K562 (cell line): ENCODE results near the gene GRIPAP1. TPM values are rescaled to one million over a fixed set of nuclear protein-coding genes. Genes with fewer than 3 reads are reported as not detected.

ENCODE experiments used
- ATF1 ChIP-seq, 2 experiments: fragments of 450-650 bp in 1 of 2; IDR thresholded peaks; 2 replicates each; pipeline ENCODE4 v1.6.1; 2016; ENCODE audit warnings: missing compliant biosample characterization in 1 of 2, missing genetic modification characterization in 1 of 2
- CREM ChIP-seq: IDR thresholded peaks from 2 replicates; pipeline ENCODE4 v1.6.1; 2014; ENCODE audit warnings: antibody characterized with exemption, low read depth
- FOXA1 ChIP-seq: fragments of 450-650 bp; IDR thresholded peaks from 2 replicates; pipeline ENCODE4 v1.6.1; 2016; ENCODE audit warnings: mild to moderate bottlenecking, borderline replicate concordance
- GATA2 ChIP-seq: sonication (generic); formaldehyde crosslinking; IDR thresholded peaks from 2 replicates; pipeline ENCODE4 v1.4.0; 2020; ENCODE audit warnings: mild to moderate bottlenecking, missing genetic modification reagents
- GATAD2B ChIP-seq: fragments of 450-650 bp; IDR thresholded peaks from 2 replicates; pipeline ENCODE4 v1.6.1; 2017; ENCODE audit warnings: mild to moderate bottlenecking, borderline replicate concordance
- HNRNPK ChIP-seq: fragments of 200-400 bp; formaldehyde crosslinking; IDR thresholded peaks from one replicate; pipeline ENCODE4 v1.6.1; 2018; ENCODE audit warnings: mild to moderate bottlenecking, low read depth, low read length; ENCODE audit not compliant: poor library complexity, severe bottlenecking
- ILF3 ChIP-seq: fragments of 450-650 bp; IDR thresholded peaks from 2 replicates; pipeline ENCODE4 v1.6.1; 2018; ENCODE audit warnings: antibody characterized with exemption, mild to moderate bottlenecking, moderate library complexity, borderline replicate concordance
- KAT2B ChIP-seq: IDR thresholded peaks from one replicate; pipeline ENCODE4 v1.6.1; 2012; ENCODE audit warnings: low read depth, mild to moderate bottlenecking, control low read depth, inconsistent platforms, low read length, moderate library complexity
- KLF10 ChIP-seq: fragments of 250-450 bp; sonication (Bioruptor Pico); IDR thresholded peaks from 2 replicates; pipeline ENCODE4 v1.6.1; 2021; ENCODE audit warnings: matching md5 sums
- MAFK ChIP-seq: IDR thresholded peaks from 2 replicates; pipeline ENCODE4 v1.6.1; 2011; ENCODE audit warnings: low read length, improper control_type of control experiment
- OTX1 ChIP-seq: fragments of 450-650 bp; formaldehyde crosslinking; IDR thresholded peaks from 2 replicates; pipeline ENCODE4 v1.4.0; 2022; ENCODE audit warnings: mild to moderate bottlenecking
- PCBP2 ChIP-seq: fragments of 200-400 bp; formaldehyde crosslinking; IDR thresholded peaks from 2 replicates; pipeline ENCODE4 v1.6.1; 2018; ENCODE audit warnings: low read length, low read depth, mild to moderate bottlenecking, moderate library complexity; ENCODE audit not compliant: poor library complexity, severe bottlenecking
- PML ChIP-seq: IDR thresholded peaks from 2 replicates; pipeline ENCODE4 v1.6.1; 2012; ENCODE audit warnings: low read length, inconsistent platforms
- RBM25 ChIP-seq: fragments of 200-400 bp; formaldehyde crosslinking; IDR thresholded peaks from 2 replicates; pipeline ENCODE4 v1.6.1; 2018; ENCODE audit warnings: low read length, low read depth, moderate library complexity; ENCODE audit not compliant: severe bottlenecking
- SIRT6 ChIP-seq: IDR thresholded peaks from one replicate; pipeline ENCODE4 v1.6.1; 2012; ENCODE audit warnings: low read depth, mild to moderate bottlenecking, control low read depth, inconsistent platforms, low read length, moderate library complexity
- TEAD2 ChIP-seq: fragments of 450-650 bp; IDR thresholded peaks from 2 replicates; pipeline ENCODE4 v1.6.1; 2016; ENCODE audit warnings: missing genetic modification characterization, control low read depth, missing compliant biosample characterization
- U2AF2 ChIP-seq: fragments of 200-400 bp; formaldehyde crosslinking; optimal IDR thresholded peaks from 2 replicates; pipeline ENCODE3; 2017; ENCODE audit warnings: low read depth, mild to moderate bottlenecking, low read length
- ZNF507 ChIP-seq: conservative IDR thresholded peaks from 2 replicates; pipeline ENCODE4 v1.6.1; 2017; ENCODE audit warnings: missing genetic modification characterization, missing compliant biosample characterization
- ZNF696 ChIP-seq: fragments of 250-450 bp; sonication (Bioruptor Pico); conservative IDR thresholded peaks from 2 replicates; pipeline ENCODE4 v1.4.0; 2020; ENCODE audit warnings: mild to moderate bottlenecking, moderate library complexity
- ZNF75A ChIP-seq: fragments of 450-650 bp; formaldehyde crosslinking; IDR thresholded peaks from 2 replicates; pipeline ENCODE4 v1.4.0; 2020; ENCODE audit warnings: mild to moderate bottlenecking
- ZNF764 ChIP-seq: fragments of 250-450 bp; sonication (Bioruptor Pico); IDR thresholded peaks from 2 replicates; pipeline ENCODE4 v1.4.0; 2020; ENCODE audit warnings: low read depth, mild to moderate bottlenecking, moderate library complexity
- polyA plus RNA-seq, 8 experiments: library from polyadenylated mRNA; depleted of rRNA in 4 of 8; stranded (reverse) in 5 of 8; unstranded in 3 of 8; fragments of >200 nt; fragmentation: Nextera tagmentation in 2 of 8; fragmentation: Illumina TruSeq in 1 of 8; extraction: Ambion mirVana in 2 of 8; extraction: Trizol in 1 of 8; gene quantifications; 2 replicates each; pipeline versions ENCODE4 v1.2.1 to v1.2.3, GENCODE V29; 2011 to 2014; ENCODE audit warnings: inconsistent platforms in 1 of 8, missing spikeins in 1 of 8
- total RNA-seq, 7 experiments: library from RNA; depleted of rRNA in 6 of 7; stranded (reverse); fragments of >200 nt in 6 of 7; fragmentation: Illumina TruSeq in 2 of 7; extraction: Trizol in 2 of 7; gene quantifications; 2 replicates each; pipeline versions ENCODE4 v1.2.1 to v1.2.3, GENCODE V29; 2011 to 2021; ENCODE audit warnings: low replicate concordance in 1 of 7
- TF ChIP-seq, protein P1 (sequence below): fragments of 200-800 bp; sonication (Bioruptor generic); IDR thresholded peaks from 2 replicates; pipeline ENCODE4 v1.6.1; 2016; ENCODE audit warnings: missing genetic modification characterization, missing compliant biosample characterization
- TF ChIP-seq, protein P2 (sequence below): fragments of 450-650 bp; formaldehyde crosslinking; conservative IDR thresholded peaks from 2 replicates; pipeline ENCODE4 v1.4.0; 2022; ENCODE audit warnings: mild to moderate bottlenecking, missing genetic modification characterization

GRIPAP1 gene
- total and polyA plus RNA-seq, 9 of the 15 experiments (the other 6 are each of a cell fraction or from before 2014, with no cell fraction given): 4.1 to 41.6 (median 24.0) TPM

DNA sequence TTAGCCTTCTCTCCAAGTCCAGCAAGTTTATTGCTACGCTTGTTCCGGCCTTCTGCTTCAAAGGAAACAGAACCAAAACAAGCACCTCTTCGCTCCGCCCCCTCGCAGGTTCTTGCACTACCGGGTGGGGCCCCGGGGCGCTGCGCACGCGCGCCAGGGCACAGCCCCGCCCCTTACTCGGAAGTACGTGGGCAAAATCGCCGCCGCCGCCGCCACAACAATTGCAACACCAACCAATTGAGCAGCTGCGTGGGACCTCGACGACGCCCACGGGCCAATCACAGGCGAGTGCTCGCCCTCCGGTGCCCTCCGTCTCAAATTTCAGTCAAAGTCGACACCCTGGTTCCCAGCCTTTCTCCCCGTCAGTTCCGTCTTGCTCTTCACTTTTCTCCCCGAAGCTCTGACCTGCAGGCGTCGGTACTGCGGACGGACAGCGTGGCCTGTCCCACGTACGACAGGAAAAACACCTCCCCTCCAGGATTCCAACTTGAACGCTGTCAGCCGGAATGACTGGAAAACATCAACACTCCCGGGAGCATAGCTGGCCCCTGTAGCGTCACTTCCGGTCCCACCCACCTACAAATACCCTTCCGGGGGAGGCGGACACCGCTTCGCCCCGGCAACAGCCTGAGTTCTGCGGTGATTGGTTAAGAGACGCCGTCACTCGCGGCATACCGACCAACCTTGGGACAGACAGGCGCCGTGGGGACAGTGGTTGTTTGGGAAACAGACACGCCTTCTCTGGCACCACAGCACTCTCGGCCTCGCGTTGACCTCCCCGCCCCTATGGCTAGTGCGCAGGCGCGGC lies 44.0 kb downstream of the GRIPAP1 start (continued):
- TF ChIP-seq U2AF2: no peak
- no peak for TF ChIP-seq SIRT6
- peak; percentile 31 for TF ChIP-seq PML
- no peak for TF ChIP-seq ILF3
- TF ChIP-seq ZNF764: no peak
- TF ChIP-seq ATF1 (CRISPR knock-in tag; IDR thresholded peaks at IDR 0.05): no peak
- TF ChIP-seq ATF1 (tag; IDR thresholded peaks at IDR 0.05): peak; percentile 97
- TF ChIP-seq FOXA1: no peak
- no peak for TF ChIP-seq GATA2 (CRISPR knock-in tag)
- TF ChIP-seq, protein P1, sequence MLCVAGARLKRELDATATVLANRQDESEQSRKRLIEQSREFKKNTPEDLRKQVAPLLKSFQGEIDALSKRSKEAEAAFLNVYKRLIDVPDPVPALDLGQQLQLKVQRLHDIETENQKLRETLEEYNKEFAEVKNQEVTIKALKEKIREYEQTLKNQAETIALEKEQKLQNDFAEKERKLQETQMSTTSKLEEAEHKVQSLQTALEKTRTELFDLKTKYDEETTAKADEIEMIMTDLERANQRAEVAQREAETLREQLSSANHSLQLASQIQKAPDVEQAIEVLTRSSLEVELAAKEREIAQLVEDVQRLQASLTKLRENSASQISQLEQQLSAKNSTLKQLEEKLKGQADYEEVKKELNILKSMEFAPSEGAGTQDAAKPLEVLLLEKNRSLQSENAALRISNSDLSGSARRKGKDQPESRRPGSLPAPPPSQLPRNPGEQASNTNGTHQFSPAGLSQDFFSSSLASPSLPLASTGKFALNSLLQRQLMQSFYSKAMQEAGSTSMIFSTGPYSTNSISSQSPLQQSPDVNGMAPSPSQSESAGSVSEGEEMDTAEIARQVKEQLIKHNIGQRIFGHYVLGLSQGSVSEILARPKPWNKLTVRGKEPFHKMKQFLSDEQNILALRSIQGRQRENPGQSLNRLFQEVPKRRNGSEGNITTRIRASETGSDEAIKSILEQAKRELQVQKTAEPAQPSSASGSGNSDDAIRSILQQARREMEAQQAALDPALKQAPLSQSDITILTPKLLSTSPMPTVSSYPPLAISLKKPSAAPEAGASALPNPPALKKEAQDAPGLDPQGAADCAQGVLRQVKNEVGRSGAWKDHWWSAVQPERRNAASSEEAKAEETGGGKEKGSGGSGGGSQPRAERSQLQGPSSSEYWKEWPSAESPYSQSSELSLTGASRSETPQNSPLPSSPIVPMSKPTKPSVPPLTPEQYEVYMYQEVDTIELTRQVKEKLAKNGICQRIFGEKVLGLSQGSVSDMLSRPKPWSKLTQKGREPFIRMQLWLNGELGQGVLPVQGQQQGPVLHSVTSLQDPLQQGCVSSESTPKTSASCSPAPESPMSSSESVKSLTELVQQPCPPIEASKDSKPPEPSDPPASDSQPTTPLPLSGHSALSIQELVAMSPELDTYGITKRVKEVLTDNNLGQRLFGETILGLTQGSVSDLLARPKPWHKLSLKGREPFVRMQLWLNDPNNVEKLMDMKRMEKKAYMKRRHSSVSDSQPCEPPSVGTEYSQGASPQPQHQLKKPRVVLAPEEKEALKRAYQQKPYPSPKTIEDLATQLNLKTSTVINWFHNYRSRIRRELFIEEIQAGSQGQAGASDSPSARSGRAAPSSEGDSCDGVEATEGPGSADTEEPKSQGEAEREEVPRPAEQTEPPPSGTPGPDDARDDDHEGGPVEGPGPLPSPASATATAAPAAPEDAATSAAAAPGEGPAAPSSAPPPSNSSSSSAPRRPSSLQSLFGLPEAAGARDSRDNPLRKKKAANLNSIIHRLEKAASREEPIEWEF: no peak
- TF ChIP-seq KAT2B: no peak
- peak; percentile 93 for TF ChIP-seq CREM
- 0 out of 2 replicates have a peak, but pooled peaks have one; percentile 45 for TF ChIP-seq OTX1
- TF ChIP-seq ZNF696 (CRISPR knock-in tag): no peak
- no peak for TF ChIP-seq PCBP2
- no peak for TF ChIP-seq ZNF507
- peak; percentile 64 for TF ChIP-seq RBM25
- no peak for TF ChIP-seq TEAD2 (tag)
- TF ChIP-seq GATAD2B: no peak
- TF ChIP-seq HNRNPK: no peak
- no peak for TF ChIP-seq ZNF75A (CRISPR knock-in tag)
- TF ChIP-seq, protein P2, sequence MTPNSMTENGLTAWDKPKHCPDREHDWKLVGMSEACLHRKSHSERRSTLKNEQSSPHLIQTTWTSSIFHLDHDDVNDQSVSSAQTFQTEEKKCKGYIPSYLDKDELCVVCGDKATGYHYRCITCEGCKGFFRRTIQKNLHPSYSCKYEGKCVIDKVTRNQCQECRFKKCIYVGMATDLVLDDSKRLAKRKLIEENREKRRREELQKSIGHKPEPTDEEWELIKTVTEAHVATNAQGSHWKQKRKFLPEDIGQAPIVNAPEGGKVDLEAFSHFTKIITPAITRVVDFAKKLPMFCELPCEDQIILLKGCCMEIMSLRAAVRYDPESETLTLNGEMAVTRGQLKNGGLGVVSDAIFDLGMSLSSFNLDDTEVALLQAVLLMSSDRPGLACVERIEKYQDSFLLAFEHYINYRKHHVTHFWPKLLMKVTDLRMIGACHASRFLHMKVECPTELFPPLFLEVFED (CRISPR knock-in tag): no peak
- TF ChIP-seq MAFK: no peak
- TF ChIP-seq KLF10: no peak
